ENCODE results near the gene ANKRD11.
"Not testable (repeated sequence)": the region's sequence is repeated elsewhere in the genome, so short reads cannot be mapped to it uniquely, and the experiment has no call there.

ANKRD11 gene

GRCh38 chr16:89244754-89245153 lies 245.6 kb downstream of the ANKRD11 start:
- H3K27ac ChIP-seq (ENCODE audit: low read length) = no peak overlapping the region
- no peak for DNase-seq
- no peak overlapping the region for H3K4me2 ChIP-seq (ENCODE audit: low read depth, low read length)
- H3K79me2 ChIP-seq (ENCODE audit: low read length) = no peaks in the 10 kb centered on the region
- no peak for TF ChIP-seq CTCF (IDR thresholded peaks at IDR 0.05; ENCODE audit: low read length)
- no peak for TF ChIP-seq EZH2 (optimal IDR thresholded peaks at IDR 0.05; ENCODE audit: low read depth, low read length)
- no peak for TF ChIP-seq EZH2phosphoT487 (IDR thresholded peaks at IDR 0.05; ENCODE audit: low read length)
- no peaks in the 10 kb centered on the region for H3F3A ChIP-seq (ENCODE audit: insufficient read depth, low read length)
- no peaks in the 10 kb centered on the region for H3K27me3 ChIP-seq (replicated peaks; ENCODE audit: insufficient read depth, low read length)
- H3K9me3 ChIP-seq (replicated peaks; ENCODE audit: insufficient read depth, low read length) = no peaks in the 10 kb centered on the region
- H3K9me2 ChIP-seq (replicated peaks; ENCODE audit: insufficient read depth, low read length) = no peaks in the 10 kb centered on the region
- no peaks in the 10 kb centered on the region for H4K20me1 ChIP-seq (ENCODE audit: insufficient read depth, low read length)
- H2AFZ ChIP-seq (ENCODE audit: low read length) = no peak overlapping the region
- H3K4me3 ChIP-seq (ENCODE audit: low read length) = no peak overlapping the region
- no peaks in the 10 kb centered on the region for H3K4me1 ChIP-seq (ENCODE audit: low read length)
- no peaks in the 10 kb centered on the region for H3K36me3 ChIP-seq (replicated peaks; ENCODE audit: insufficient read depth, low read length)
- H3K9ac ChIP-seq (ENCODE audit: low read length) = no peak overlapping the region

GRCh38 chr16:89244264-89244663 lies 246.1 kb downstream of the ANKRD11 start:
- not testable (repeated sequence) for H3K9me3 ChIP-seq (replicated peaks; ENCODE audit: insufficient read depth, low read length); H3K4me1 ChIP-seq (ENCODE audit: low read length); H2AFZ ChIP-seq (ENCODE audit: low read length); H4K20me1 ChIP-seq (ENCODE audit: insufficient read depth, low read length); H3K4me3 ChIP-seq (ENCODE audit: low read length); H3K9ac ChIP-seq (ENCODE audit: low read length); H3K9me2 ChIP-seq (replicated peaks; ENCODE audit: insufficient read depth, low read length); H3K79me2 ChIP-seq (ENCODE audit: low read length); DNase-seq; H3K4me2 ChIP-seq (ENCODE audit: low read depth, low read length); H3K36me3 ChIP-seq (replicated peaks; ENCODE audit: insufficient read depth, low read length); H3F3A ChIP-seq (ENCODE audit: insufficient read depth, low read length); H3K27ac ChIP-seq (ENCODE audit: low read length); H3K27me3 ChIP-seq (replicated peaks; ENCODE audit: insufficient read depth, low read length)

- Histone ChIP-seq H3K9ac (ENCODE audit: low read length) (no peak overlapping the region), H4K20me1 (ENCODE audit: insufficient read depth, low read length) (no peaks in the 10 kb centered on the region)
Measured at GRCh38 chr16:89243664-89244063, 246.7 kb downstream of the ANKRD11 start.

GRCh38 chr16:89242795-89243200 lies 247.6 kb downstream of the ANKRD11 start:
- Histone ChIP-seq H3K79me2 (ENCODE audit: low read length) (no peaks in the 10 kb centered on the region), H3F3A (ENCODE audit: insufficient read depth, low read length) (no peaks in the 10 kb centered on the region), H3K27ac (ENCODE audit: low read length) (no peak overlapping the region), H3K4me1 (ENCODE audit: low read length) (no peaks in the 10 kb centered on the region), H3K27me3 (replicated peaks; ENCODE audit: insufficient read depth, low read length) (no peaks in the 10 kb centered on the region), H3K9me2 (replicated peaks; ENCODE audit: insufficient read depth, low read length) (no peaks in the 10 kb centered on the region), H3K9ac (ENCODE audit: low read length) (no peak overlapping the region), H3K36me3 (replicated peaks; ENCODE audit: insufficient read depth, low read length) (no peaks in the 10 kb centered on the region), H3K4me2 (ENCODE audit: low read depth, low read length) (no peak overlapping the region), H2AFZ (ENCODE audit: low read length) (no peak overlapping the region), H3K9me3 (replicated peaks; ENCODE audit: insufficient read depth, low read length) (no peaks in the 10 kb centered on the region), H4K20me1 (ENCODE audit: insufficient read depth, low read length) (no peaks in the 10 kb centered on the region), H3K4me3 (ENCODE audit: low read length) (no peak overlapping the region)
- no peak for DNase-seq
- TF ChIP-seq CTCF (IDR thresholded peaks at IDR 0.05; ENCODE audit: low read length) (no peak), EZH2phosphoT487 (IDR thresholded peaks at IDR 0.05; ENCODE audit: low read length) (no peak), EZH2 (optimal IDR thresholded peaks at IDR 0.05; ENCODE audit: low read depth, low read length) (no peak)

More at GRCh38 chr16:89243664-89244063, 246.7 kb downstream of the ANKRD11 start:
- Histone ChIP-seq H3K4me2 (ENCODE audit: low read depth, low read length) (no peak overlapping the region), H3K9me2 (replicated peaks; ENCODE audit: insufficient read depth, low read length) (no peaks in the 10 kb centered on the region), H3K27ac (ENCODE audit: low read length) (no peak overlapping the region), H2AFZ (ENCODE audit: low read length) (no peak overlapping the region), H3F3A (ENCODE audit: insufficient read depth, low read length) (no peaks in the 10 kb centered on the region), H3K4me1 (ENCODE audit: low read length) (no peaks in the 10 kb centered on the region), H3K36me3 (replicated peaks; ENCODE audit: insufficient read depth, low read length) (no peaks in the 10 kb centered on the region), H3K79me2 (ENCODE audit: low read length) (no peaks in the 10 kb centered on the region), H3K9me3 (replicated peaks; ENCODE audit: insufficient read depth, low read length) (no peaks in the 10 kb centered on the region), H3K4me3 (ENCODE audit: low read length) (no peak overlapping the region), H3K27me3 (replicated peaks; ENCODE audit: insufficient read depth, low read length) (no peaks in the 10 kb centered on the region)
- no peak for TF ChIP-seq EZH2 (optimal IDR thresholded peaks at IDR 0.05; ENCODE audit: low read depth, low read length)
- TF ChIP-seq EZH2phosphoT487 (IDR thresholded peaks at IDR 0.05; ENCODE audit: low read length) = no peak
- no peak for TF ChIP-seq CTCF (IDR thresholded peaks at IDR 0.05; ENCODE audit: low read length)
- DNase-seq = no peak

All from MM.1S (cell line).